OCI-LY1 (cell line): ENCODE results near the gene RARRES1.

Experiments
- CTCF ChIP-seq: fragments of 200-600 bp; sonication (generic), shearing (Covaris generic); IDR thresholded peaks from 2 replicates; pipeline ENCODE4 v1.5.1; 2017; ENCODE audit warnings: mild to moderate bottlenecking, antibody characterized with exemption, low read length, moderate library complexity, mixed read lengths
- EZH2 ChIP-seq: fragments of 200-600 bp; sonication (generic), shearing (Covaris generic); IDR thresholded peaks from 2 replicates; pipeline ENCODE4 v1.8.0; 2017; ENCODE audit warnings: borderline replicate concordance, mixed run types, mild to moderate bottlenecking, antibody characterized with exemption, low read length, moderate library complexity, mixed read lengths

DNA sequence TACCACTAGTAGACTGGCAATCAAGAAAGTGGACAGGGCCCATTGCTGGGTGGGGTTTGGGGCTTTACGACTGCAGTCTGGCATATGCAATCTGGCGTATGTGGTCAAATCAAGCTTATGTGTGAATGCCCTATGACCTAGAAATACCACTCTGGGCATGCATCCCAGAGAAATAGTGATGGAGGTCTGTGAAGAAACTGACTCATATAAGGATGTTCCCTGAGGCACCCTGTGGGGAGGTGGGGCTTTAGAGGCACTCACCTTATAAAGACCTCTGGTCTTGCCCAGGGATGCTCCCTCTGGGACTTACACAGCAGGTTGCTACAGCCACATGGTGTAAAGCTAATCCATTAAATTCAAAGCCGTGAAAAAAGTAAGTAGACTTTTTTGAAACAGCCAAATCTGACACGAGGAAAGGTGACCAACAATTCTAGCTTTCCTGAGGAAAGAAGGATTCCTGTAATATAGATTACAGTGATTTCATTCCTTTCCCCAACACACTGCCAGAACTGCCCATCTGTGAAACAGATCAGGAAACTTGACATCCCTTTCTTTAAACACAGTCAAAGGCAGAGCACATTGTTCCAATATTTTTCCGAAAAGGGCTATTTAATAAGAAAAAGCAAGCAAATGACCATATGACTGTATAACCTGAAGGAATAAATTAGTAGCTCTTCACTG is 13.6 kb downstream of the RARRES1 start:
- no peak for TF ChIP-seq CTCF
- no peak for TF ChIP-seq EZH2
